IMR-90 (cell line): ENCODE measurements around the gene CCDC97.

Experiments used
- CTCF ChIP-seq: conservative IDR thresholded peaks from 2 replicates; pipeline ENCODE4 v1.5.1; 2012; ENCODE audit warnings: mild to moderate bottlenecking, low read depth, low read length, improper control_type of control experiment
- MAZ ChIP-seq: IDR thresholded peaks from 2 replicates; pipeline ENCODE4 v1.6.1; 2012; ENCODE audit warnings: low read depth, mild to moderate bottlenecking, low read length, improper control_type of control experiment, moderate library complexity, borderline replicate concordance

- no peak for TF ChIP-seq CTCF
- no peak for TF ChIP-seq MAZ
These were observed 40.9 kb downstream of the CCDC97 start for GRCh38 chr19:41350735-41351338.
